Fibroblast of villous mesenchyme (primary cell): ENCODE measurements around the gene N4BP3. TPM values are rescaled to one million over a fixed set of nuclear protein-coding genes. Genes with fewer than 3 reads are reported as not detected.

Source experiments
- DNase-seq: peaks from one replicate; pipeline ENCODE4 v3.0.0-alpha.2; 2010; ENCODE audit warnings: low read depth
- H3K4me3 ChIP-seq: 2 replicates; pipeline ENCODE4 v1.5.1; 2011; ENCODE audit warnings: low read depth, mild to moderate bottlenecking, low read length
- total RNA-seq: library from RNA; depleted of rRNA; stranded (reverse); fragments of >200 nt; gene quantifications from 2 replicates; pipeline ENCODE4 v1.2.3, GENCODE V29; 2012
- TF ChIP-seq, protein P1 (sequence below): IDR thresholded peaks from 2 replicates; pipeline ENCODE4 v1.5.1; 2012; ENCODE audit warnings: low read depth, mild to moderate bottlenecking, low read length; ENCODE audit not compliant: insufficient read depth

N4BP3 gene
- total RNA-seq, 1 donor: 0.43 TPM

DNA sequence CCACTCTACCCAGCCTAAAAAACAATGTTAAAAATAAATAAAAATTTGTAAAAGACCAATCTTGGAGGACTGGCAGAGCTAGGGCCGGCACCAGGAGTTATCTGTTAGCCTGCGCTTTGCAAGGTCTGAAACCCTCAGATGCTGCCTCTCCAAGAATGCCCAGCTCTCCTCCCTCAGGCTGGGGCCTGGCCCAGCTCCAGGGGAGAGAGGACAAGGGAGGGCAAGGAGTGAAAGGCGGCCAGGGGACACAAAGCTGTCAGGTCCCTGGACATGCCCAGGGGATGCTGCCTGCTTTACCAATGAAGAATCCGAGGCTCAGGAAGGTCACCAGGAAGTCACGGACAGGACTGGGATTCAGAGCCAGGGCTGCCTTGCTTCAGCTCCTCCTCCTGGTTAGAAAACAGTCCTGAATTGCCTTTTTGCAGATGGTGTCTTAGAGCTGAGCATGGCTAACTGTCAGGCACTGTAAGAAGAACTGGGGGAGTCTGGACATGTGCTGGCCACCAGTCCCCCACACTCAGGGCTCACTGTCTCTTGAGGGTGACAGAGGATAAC is 5.5 kb upstream of the N4BP3 start:
- H3K4me3 ChIP-seq: no peak overlapping the region
- TF ChIP-seq, protein P1, sequence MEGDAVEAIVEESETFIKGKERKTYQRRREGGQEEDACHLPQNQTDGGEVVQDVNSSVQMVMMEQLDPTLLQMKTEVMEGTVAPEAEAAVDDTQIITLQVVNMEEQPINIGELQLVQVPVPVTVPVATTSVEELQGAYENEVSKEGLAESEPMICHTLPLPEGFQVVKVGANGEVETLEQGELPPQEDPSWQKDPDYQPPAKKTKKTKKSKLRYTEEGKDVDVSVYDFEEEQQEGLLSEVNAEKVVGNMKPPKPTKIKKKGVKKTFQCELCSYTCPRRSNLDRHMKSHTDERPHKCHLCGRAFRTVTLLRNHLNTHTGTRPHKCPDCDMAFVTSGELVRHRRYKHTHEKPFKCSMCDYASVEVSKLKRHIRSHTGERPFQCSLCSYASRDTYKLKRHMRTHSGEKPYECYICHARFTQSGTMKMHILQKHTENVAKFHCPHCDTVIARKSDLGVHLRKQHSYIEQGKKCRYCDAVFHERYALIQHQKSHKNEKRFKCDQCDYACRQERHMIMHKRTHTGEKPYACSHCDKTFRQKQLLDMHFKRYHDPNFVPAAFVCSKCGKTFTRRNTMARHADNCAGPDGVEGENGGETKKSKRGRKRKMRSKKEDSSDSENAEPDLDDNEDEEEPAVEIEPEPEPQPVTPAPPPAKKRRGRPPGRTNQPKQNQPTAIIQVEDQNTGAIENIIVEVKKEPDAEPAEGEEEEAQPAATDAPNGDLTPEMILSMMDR: no peak
- no peak for DNase-seq

DNA sequence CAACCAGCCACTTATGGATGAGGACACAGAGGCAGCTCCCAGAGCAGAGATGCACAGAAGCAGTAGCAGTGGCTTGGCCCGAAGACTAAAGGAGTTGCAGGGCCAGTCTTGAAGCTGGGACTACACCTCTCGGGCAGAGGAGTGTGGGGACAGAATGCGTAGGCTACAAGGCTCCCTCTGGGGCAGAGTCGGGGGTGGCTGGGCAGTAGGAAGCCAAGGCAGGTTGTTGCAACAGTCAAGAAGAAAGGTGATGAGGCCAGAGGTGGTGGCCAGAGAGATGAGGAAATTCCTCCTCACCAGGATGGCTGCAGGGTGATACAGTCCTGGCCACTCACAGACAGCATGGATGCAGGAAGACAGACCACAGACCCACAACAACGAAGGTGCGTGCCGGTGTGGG is 4.9 kb upstream of the N4BP3 start:
- DNase-seq: no peak
- TF ChIP-seq, protein P1: no peak
- H3K4me3 ChIP-seq: no peak overlapping the region

- DNase-seq: no peak
- no peak overlapping the region for H3K4me3 ChIP-seq
- TF ChIP-seq, protein P1: no peak
Measured at GRCh38 chr5:178108966-178109365, 4.4 kb upstream of the N4BP3 start.

GRCh38 chr5:178110511-178110910 is 2.8 kb upstream of the N4BP3 start:
- DNase-seq: no peak
- TF ChIP-seq, protein P1: no peak
- H3K4me3 ChIP-seq: no peak overlapping the region

DNA sequence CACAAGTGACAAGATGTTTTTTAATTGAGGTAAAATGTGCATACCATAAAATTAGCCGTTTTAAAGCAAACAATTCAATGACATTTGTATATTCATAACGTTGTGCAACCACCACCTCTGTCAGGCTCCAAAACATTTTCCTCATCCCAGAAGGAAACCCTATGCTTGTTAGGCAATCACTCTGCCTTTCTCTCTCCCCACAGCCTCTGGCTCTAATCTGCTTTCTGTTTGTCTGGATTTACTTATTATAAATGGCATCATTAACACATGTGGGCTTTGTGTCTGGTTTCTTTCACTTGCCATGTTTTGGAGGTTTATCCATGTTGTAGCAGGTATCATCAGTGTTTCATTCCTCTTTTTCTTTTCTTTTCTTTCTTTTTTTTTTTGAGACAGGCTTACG is 1.4 kb upstream of the N4BP3 start:
- no peak overlapping the region for H3K4me3 ChIP-seq
- peak; percentile 90 for DNase-seq
- TF ChIP-seq, protein P1: no peak

GRCh38 chr5:178112545-178112944 is 787 bp upstream of the N4BP3 start:
- TF ChIP-seq, protein P1: no peak
- H3K4me3 ChIP-seq: no peak overlapping the region
- DNase-seq: no peak

- DNase-seq: no peak
- TF ChIP-seq, protein P1: no peak
- peak overlapping the region; percentile 47 for H3K4me3 ChIP-seq
Measured at GRCh38 chr5:178113841-178114324, 551 bp downstream of the N4BP3 start.
